Stimulated activated CD4-positive, alpha-beta T cell treated with anti-CD3 and anti-CD28 coated beads, Interleukin-2, amount 100 ng/mL, for 48 hours (primary cell): ENCODE data around the gene TBCE.
"Not testable (repeated sequence)": the region's sequence is repeated elsewhere in the genome, so short reads cannot be mapped to it uniquely, and the experiment has no call there.

Experiments used
- DNase-seq, 2 donors: peaks; one replicate each; pipeline ENCODE4 v3.0.0-alpha.2; 2020

The TBCE gene

GRCh38 chr1:235351898-235352297, 15.3 kb upstream of the TBCE start:
- DNase-seq: no peak

GRCh38 chr1:235357485-235358373, 9.5 kb upstream of the TBCE start:
- no peak for DNase-seq

GRCh38 chr1:235358899-235359298, 8.3 kb upstream of the TBCE start:
- no peak for DNase-seq

GRCh38 chr1:235364189-235364588, 3.0 kb upstream of the TBCE start:
- not testable (repeated sequence) for DNase-seq

GRCh38 chr1:235366286-235366685, 941 bp upstream of the TBCE start:
- peak; percentile 9 to 12 for DNase-seq

GRCh38 chr1:235368428-235368827, 1.2 kb downstream of the TBCE start:
- DNase-seq: no peak

GRCh38 chr1:235369802-235370201, 2.6 kb downstream of the TBCE start:
- no peak for DNase-seq

GRCh38 chr1:235375919-235376605, 8.8 kb downstream of the TBCE start:
- DNase-seq: no peak

- not testable (repeated sequence) for DNase-seq
These were observed 11.0 kb downstream of the TBCE start for GRCh38 chr1:235378134-235378735.

- DNase-seq: not testable (repeated sequence)
These were observed 14.9 kb downstream of the TBCE start for GRCh38 chr1:235381955-235382739.

- DNase-seq: not testable (repeated sequence)
These were observed 18.4 kb downstream of the TBCE start for GRCh38 chr1:235385633-235386032.

- no peak for DNase-seq
These were observed 24.6 kb downstream of the TBCE start for GRCh38 chr1:235391874-235392273.

GRCh38 chr1:235397733-235398132, 30.5 kb downstream of the TBCE start:
- DNase-seq: no peak

GRCh38 chr1:235399661-235400060, 32.4 kb downstream of the TBCE start:
- no peak for DNase-seq

- DNase-seq: no peak
These were observed 34.0 kb downstream of the TBCE start for GRCh38 chr1:235401251-235401650.

- DNase-seq: no peak
These were observed 35.4 kb downstream of the TBCE start for GRCh38 chr1:235402457-235403200.

GRCh38 chr1:235403593-235403992, 36.4 kb downstream of the TBCE start:
- no peak for DNase-seq

GRCh38 chr1:235404190-235404589, 37.0 kb downstream of the TBCE start:
- no peak for DNase-seq

GRCh38 chr1:235407419-235407818, 40.2 kb downstream of the TBCE start:
- no peak for DNase-seq

- DNase-seq: no peak
These were observed 41.3 kb downstream of the TBCE start for GRCh38 chr1:235408503-235408960.

GRCh38 chr1:235409042-235409820, 42.0 kb downstream of the TBCE start:
- no peak for DNase-seq
